ENCODE data around the gene FLT3LG.

Gene FLT3LG

DNA sequence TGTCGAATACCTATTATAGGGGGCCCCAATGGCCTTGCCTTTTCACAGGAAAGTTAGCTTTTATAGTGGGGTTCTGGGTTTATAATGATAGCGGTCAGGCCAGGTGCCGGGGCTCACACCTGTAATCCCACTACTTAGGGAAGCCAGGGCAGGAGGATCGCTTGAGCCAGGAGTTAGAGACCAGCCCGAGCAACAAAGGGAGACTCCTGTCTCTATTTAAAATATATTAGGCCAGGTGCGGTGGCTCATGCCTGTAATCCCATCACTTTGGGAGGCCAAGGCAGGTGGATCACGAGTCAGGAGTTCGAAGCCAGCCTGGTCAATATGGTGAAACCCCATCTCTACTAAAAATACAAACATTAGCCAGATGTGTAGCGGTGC lies 29.6 kb downstream of the FLT3LG start:
- CTCF ChIA-PET: interaction anchor here (0.9 to 8.7 kb wide), 13 partner anchors 30 to 180 kb away, joined by 3 to 84 read pairs (median 4); partner anchors contain the start of genes FLT3LG, NOSIP, PRMT1 and PRRG2
- TF ChIP-seq, protein P1, sequence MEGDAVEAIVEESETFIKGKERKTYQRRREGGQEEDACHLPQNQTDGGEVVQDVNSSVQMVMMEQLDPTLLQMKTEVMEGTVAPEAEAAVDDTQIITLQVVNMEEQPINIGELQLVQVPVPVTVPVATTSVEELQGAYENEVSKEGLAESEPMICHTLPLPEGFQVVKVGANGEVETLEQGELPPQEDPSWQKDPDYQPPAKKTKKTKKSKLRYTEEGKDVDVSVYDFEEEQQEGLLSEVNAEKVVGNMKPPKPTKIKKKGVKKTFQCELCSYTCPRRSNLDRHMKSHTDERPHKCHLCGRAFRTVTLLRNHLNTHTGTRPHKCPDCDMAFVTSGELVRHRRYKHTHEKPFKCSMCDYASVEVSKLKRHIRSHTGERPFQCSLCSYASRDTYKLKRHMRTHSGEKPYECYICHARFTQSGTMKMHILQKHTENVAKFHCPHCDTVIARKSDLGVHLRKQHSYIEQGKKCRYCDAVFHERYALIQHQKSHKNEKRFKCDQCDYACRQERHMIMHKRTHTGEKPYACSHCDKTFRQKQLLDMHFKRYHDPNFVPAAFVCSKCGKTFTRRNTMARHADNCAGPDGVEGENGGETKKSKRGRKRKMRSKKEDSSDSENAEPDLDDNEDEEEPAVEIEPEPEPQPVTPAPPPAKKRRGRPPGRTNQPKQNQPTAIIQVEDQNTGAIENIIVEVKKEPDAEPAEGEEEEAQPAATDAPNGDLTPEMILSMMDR (IDR thresholded peaks at IDR 0.05; ENCODE audit: control extremely low read depth, extremely low read depth, low read depth, missing control alignments): no peak
- POLR2A ChIA-PET: no interaction called here
- DNase-seq (ENCODE audit: extremely low spot score): no peak

DNA sequence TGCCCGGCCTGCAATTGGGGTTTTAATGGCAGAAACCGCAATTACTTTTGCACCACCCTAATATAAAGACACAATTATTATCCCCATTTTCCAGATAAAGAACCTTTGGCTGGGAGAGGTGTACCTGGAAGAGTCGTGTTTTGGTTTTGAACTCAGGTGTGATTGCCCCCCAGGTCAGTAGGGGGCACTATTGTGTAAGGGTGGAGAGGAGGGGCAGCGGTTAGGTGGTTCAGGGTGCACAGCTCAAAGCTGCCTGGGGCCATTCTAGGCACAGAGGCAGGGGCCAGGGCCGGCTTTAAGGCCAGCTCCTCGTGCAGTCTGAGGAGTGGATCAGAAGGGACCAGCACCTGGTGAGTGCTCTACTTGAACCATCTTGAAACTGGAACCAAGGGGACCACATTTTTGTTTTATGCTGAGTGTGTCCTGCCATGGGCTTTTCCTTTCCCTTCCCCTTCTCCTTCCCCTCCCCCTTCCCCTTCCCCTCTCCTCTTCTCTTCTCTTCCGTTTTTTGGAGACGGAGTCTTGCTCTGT lies 32.6 kb downstream of the FLT3LG start:
- DNase-seq (ENCODE audit: extremely low spot score): peak; percentile 85
- TF ChIP-seq, protein P1 (IDR thresholded peaks at IDR 0.05; ENCODE audit: control extremely low read depth, extremely low read depth, low read depth, missing control alignments): peak; percentile 93
- ChIA-PET POLR2A (interaction anchor here (0.9 kb wide), 1 partner anchor 169 kb away, joined by 3 read pairs; no protein-coding TSS in a partner anchor), CTCF (interaction anchor here (0.7 to 8.7 kb wide), 16 partner anchors 9 to 197 kb away, joined by 3 to 84 read pairs (median 6); partner anchors contain the start of genes NOSIP, PRMT1 and RCN3)

DNA sequence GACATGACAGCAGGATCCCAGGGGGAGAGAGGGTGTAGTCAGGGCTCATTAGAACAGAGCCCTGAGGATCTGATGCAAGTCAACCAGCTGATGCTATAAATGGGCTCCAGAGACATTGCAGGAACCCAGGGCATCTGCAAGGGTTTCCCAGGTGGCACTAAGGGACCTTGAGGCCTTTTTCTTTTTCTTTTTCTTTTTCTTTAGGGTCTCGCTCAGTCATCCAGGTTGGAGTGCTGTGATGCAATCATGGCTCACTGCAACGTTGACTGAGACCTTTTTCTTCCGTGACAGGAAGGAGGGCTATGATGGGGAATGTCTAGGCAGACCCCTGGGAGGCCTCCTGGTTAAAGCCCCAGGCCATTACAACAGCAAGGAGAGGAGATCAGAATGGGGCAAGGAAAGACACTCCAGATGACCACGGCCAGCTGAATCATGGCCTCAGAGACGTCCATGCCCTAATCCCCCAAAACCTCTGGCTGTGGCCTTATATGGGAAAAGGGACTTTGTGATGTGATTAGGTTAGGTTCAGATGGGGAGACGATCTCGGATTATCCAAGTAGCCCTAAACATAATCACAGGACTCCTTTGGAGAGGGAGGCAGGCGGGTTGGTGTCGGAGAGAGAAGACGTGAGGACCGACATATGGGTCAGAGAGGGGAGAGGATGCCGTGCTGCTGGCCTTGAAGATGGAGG lies 33.9 kb downstream of the FLT3LG start:
- no peak for DNase-seq (ENCODE audit: extremely low spot score)
- CTCF ChIA-PET: interaction anchor here (0.6 to 8.7 kb wide), 6 partner anchors 26 to 173 kb away, joined by 3 to 84 read pairs (median 27); partner anchors contain the start of gene PRMT1
- TF ChIP-seq, protein P1 (IDR thresholded peaks at IDR 0.05; ENCODE audit: control extremely low read depth, extremely low read depth, low read depth, missing control alignments): no peak
- POLR2A ChIA-PET: interaction anchor here (0.5 kb wide), 1 partner anchor 90 kb away, joined by 3 read pairs; no protein-coding TSS in a partner anchor

DNA sequence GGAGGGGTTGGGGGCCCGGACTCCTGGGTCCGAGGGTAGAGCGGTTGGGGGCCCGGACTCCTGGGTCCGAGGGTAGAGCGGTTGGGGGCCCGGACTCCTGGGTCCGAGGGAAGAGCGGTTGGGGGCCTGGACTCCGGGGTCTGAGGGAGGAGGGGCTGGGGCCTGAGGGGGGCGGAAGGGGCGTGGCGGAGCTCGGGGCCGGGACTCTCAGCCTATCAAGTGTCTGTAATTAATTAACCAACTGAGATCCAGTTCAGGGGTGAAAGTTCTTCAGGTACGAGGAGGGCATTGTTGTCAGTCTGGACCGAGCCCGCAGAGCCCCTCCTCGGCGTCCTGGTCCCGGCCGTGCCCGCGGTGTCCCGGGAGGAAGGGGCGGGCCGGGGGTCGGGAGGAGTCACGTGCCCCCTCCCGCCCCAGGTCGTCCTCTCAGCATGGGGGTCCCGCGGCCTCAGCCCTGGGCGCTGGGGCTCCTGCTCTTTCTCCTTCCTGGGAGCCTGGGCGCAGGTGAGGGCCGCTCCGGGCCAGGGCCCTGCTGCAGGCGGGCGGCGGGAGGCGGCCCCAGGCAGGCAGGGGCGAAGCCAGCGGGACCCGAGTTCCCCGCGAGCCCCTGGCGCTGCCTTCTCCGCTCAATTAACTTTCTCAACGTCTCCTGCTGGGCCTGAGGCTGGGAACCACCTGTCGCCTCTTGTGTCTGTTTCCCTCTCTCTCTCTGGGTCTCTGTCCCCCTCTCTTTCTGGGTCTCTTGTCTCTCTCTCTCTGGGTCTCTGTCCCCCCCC lies 39.1 kb downstream of the FLT3LG start:
- POLR2A ChIA-PET: no interaction called here
- CTCF ChIA-PET: interaction anchor here (0.8 to 2.9 kb wide), 4 partner anchors 15 to 57 kb away, joined by 3 to 12 read pairs (median 4); partner anchors contain the start of gene RCN3
- TF ChIP-seq, protein P1 (IDR thresholded peaks at IDR 0.05; ENCODE audit: control extremely low read depth, extremely low read depth, low read depth, missing control alignments): no peak
- no peak for DNase-seq (ENCODE audit: extremely low spot score)

DNA sequence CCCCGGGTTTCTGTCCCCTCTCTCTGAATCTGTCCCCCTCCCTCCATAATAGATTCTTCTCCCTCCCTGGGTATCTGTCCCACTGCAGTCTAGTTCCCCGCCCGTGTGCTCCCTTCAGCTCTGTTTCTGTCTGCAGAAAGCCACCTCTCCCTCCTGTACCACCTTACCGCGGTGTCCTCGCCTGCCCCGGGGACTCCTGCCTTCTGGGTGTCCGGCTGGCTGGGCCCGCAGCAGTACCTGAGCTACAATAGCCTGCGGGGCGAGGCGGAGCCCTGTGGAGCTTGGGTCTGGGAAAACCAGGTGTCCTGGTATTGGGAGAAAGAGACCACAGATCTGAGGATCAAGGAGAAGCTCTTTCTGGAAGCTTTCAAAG lies 39.7 kb downstream of the FLT3LG start:
- ChIA-PET CTCF (interaction anchor here (0.8 to 2.9 kb wide), 4 partner anchors 14 to 57 kb away, joined by 3 to 12 read pairs (median 4); partner anchors contain the start of gene RCN3), POLR2A (no interaction called here)
- TF ChIP-seq, protein P1 (IDR thresholded peaks at IDR 0.05; ENCODE audit: control extremely low read depth, extremely low read depth, low read depth, missing control alignments): no peak
- no peak for DNase-seq (ENCODE audit: extremely low spot score)

DNA sequence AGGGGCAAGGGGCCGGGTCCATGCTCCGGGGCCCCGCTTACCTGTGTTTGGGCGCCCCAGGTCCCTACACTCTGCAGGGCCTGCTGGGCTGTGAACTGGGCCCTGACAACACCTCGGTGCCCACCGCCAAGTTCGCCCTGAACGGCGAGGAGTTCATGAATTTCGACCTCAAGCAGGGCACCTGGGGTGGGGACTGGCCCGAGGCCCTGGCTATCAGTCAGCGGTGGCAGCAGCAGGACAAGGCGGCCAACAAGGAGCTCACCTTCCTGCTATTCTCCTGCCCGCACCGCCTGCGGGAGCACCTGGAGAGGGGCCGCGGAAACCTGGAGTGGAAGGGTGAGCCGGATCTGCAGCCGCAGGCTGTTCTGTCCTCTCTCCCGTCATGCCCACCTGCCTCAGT lies 40.1 kb downstream of the FLT3LG start:
- TF ChIP-seq, protein P1 (IDR thresholded peaks at IDR 0.05; ENCODE audit: control extremely low read depth, extremely low read depth, low read depth, missing control alignments): no peak
- ChIA-PET POLR2A (no interaction called here), CTCF (interaction anchor here (0.6 to 2.9 kb wide), 5 partner anchors 14 to 147 kb away, joined by 3 to 12 read pairs (median 3); partner anchors contain the start of gene RCN3)

More for the DNA sequence above, 40.1 kb downstream of the FLT3LG start:
- DNase-seq (ENCODE audit: extremely low spot score): no peak

All from GM10248 (cell line).